22Rv1 (cell line): Measurements from ENCODE around the gene CDCP1.

Experiments used
- CTCF ChIP-seq: fragments of 450-650 bp; IDR thresholded peaks from 2 replicates; pipeline ENCODE4 v1.5.1; 2017; ENCODE audit warnings: mild to moderate bottlenecking
- ZFX ChIP-seq: fragments of 450-650 bp; IDR thresholded peaks from 2 replicates; pipeline ENCODE4 v1.6.1; 2017; ENCODE audit warnings: antibody characterized with exemption, borderline replicate concordance

GRCh38 chr3:45124352-45124751 lies 21.8 kb downstream of the CDCP1 start:
- TF ChIP-seq CTCF (no peak), ZFX (no peak)
